DND-41 (cell line): Measurements from ENCODE around the gene HOXA4.

Source experiments
- EZH2 ChIP-seq: IDR thresholded peaks from 3 replicates; pipeline ENCODE4 v1.6.1; 2012; ENCODE audit warnings: borderline replicate concordance, low read depth, mild to moderate bottlenecking, moderate library complexity, low read length, inconsistent platforms; ENCODE audit not compliant: severe bottlenecking
- TF ChIP-seq, protein P1 (sequence below): IDR thresholded peaks from 2 replicates; pipeline ENCODE4 v1.5.1; 2012; ENCODE audit warnings: borderline replicate concordance, low read length, moderate library complexity, mild to moderate bottlenecking; ENCODE audit not compliant: poor library complexity, severe bottlenecking; ENCODE audit errors: extremely low read depth

DNA sequence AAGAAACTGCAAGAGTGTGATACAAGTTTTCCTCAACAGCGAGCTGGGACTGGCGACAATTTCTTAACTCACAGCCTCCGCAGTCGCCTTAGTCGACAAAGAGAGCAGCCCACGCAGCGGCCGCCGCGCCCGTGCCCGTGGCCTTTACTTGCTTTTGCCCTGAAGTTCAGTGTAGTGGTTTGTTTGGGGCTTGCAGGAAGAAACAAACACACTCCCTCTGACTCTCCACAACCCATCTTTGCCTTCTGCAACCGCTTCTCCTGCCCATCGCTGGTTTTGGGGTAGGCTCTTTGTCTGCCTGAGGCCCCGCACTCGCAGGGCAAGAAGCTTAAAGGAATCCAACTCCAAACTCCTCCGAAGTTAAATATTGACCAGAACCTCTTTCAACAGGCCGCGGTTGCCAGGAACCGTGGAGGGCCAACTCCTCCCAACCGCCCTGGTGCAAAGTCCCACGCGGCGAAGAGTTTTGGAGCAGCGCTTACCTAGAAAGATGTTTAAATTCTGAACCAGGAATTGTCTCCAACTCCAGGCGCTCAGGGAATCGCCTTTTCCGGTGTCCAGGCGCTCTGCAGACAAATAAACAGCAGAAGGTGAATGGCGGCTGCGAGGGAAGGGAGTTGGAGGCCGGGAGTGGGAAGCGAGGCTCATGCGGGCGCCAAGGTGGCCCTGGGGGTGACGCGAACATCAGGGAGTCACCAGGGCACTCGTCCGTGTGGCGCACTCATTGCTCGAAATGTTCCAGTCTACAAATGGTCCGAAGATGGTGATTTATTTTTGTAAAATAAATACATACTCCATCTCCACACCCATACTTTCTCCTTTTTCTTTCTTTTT is 8.3 kb downstream of the HOXA4 start:
- TF ChIP-seq, protein P1, sequence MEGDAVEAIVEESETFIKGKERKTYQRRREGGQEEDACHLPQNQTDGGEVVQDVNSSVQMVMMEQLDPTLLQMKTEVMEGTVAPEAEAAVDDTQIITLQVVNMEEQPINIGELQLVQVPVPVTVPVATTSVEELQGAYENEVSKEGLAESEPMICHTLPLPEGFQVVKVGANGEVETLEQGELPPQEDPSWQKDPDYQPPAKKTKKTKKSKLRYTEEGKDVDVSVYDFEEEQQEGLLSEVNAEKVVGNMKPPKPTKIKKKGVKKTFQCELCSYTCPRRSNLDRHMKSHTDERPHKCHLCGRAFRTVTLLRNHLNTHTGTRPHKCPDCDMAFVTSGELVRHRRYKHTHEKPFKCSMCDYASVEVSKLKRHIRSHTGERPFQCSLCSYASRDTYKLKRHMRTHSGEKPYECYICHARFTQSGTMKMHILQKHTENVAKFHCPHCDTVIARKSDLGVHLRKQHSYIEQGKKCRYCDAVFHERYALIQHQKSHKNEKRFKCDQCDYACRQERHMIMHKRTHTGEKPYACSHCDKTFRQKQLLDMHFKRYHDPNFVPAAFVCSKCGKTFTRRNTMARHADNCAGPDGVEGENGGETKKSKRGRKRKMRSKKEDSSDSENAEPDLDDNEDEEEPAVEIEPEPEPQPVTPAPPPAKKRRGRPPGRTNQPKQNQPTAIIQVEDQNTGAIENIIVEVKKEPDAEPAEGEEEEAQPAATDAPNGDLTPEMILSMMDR: no peak
- TF ChIP-seq EZH2: no peak
